GM10266 (cell line): ENCODE data around the gene UTF1.
"Not testable (repeated sequence)": the region's sequence is repeated elsewhere in the genome, so short reads cannot be mapped to it uniquely, and the experiment has no call there.

ENCODE experiments used
- DNase-seq: peaks from one replicate; pipeline ENCODE4 v3.0.0; 2012; ENCODE audit errors: extremely low spot score
- CTCF ChIP-seq: IDR thresholded peaks from 2 replicates; pipeline ENCODE4 v1.5.1; 2012; ENCODE audit warnings: mild to moderate bottlenecking, low read depth; ENCODE audit not compliant: control insufficient read depth, insufficient read depth; ENCODE audit errors: missing control alignments

The UTF1 gene

GRCh38 chr10:133261726-133262325 lies 31.8 kb downstream of the UTF1 start:
- DNase-seq, result peak; percentile 98
- TF ChIP-seq CTCF, result no peak

- DNase-seq, result no peak
- no peak for TF ChIP-seq CTCF
Measured at GRCh38 chr10:133262696-133263095, 32.7 kb downstream of the UTF1 start.

DNA sequence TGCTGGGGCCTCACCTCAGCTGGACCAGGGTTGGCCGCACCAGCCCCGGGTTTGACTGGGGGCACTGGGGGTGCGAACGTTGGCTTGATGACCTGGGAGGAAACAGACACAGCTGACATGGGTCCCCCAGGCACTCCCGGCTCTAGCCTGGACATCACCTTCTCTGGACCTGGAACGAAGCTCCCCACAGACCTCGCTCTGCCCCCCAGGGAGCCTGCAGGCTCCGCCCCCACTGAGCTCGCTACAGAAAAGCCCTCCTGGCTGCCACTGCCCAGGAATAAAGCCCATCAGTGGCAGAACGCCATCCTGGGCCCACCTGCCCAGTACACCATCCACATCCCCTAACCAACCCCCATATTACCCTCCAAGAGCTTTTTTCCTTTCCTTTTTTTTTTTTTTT lies 33.7 kb downstream of the UTF1 start:
- DNase-seq, result no peak
- no peak for TF ChIP-seq CTCF

GRCh38 chr10:133264461-133264860 lies 34.4 kb downstream of the UTF1 start:
- TF ChIP-seq CTCF, result no peak
- no peak for DNase-seq

DNA sequence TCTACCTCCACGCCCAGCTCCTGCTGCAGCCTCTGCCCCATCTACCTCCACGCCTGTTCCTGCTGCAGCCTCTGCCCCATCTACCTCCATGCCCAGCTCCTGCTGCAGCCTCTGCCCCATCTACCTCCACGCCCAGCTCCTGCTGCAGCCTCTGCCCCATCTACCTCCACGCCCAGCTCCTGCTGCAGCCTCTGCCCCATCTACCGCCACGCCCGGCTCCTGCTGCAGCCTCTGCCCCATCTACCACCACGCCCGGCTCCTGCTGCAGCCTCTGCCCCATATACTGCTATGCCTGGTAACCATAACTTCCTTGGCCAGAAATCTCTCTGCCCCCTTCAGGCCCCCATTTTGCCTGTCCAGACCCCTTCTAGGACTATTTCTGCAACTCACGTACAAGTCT lies 35.0 kb downstream of the UTF1 start:
- not testable (repeated sequence) for DNase-seq

GRCh38 chr10:133266056-133266795 lies 36.2 kb downstream of the UTF1 start:
- no peak for DNase-seq
- no peak for TF ChIP-seq CTCF

DNA sequence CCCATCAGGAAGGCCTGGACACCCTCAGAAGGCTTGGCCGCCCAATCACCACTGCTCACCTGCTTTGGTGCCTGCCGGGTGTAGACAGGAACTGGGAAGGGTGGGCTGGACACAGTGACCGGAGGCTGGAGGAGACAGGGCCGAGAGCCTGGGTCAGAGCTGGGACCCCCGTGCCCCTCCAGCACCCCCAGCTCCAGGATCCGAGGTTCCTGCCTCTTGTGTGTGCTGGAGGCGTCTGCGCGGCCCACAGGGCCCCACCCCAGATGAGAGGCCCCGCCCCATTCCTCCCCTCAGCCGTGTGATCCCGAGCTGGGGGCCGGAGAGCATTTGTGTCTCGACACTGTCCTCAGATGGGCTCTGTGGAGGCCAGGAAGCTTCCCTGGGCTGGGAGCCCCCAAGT lies 37.3 kb downstream of the UTF1 start:
- TF ChIP-seq CTCF, result no peak
- DNase-seq, result no peak

GRCh38 chr10:133267829-133268228 lies 37.8 kb downstream of the UTF1 start:
- no peak for DNase-seq
- TF ChIP-seq CTCF, result no peak
